H9 (cell line): Measurements from ENCODE around the gene IL17RE. TPM values are rescaled to one million over a fixed set of nuclear protein-coding genes. Genes with fewer than 3 reads are reported as not detected.

ENCODE experiments used
- DNase-seq: peaks from one replicate; pipeline ENCODE4 v3.0.0-alpha.2; 2017
- H2AFZ ChIP-seq: one replicate; pipeline ENCODE4 v1.6.1; 2013; ENCODE audit warnings: mild to moderate bottlenecking, low read length, control low read depth, moderate library complexity
- H2AK5ac ChIP-seq: 2 replicates; pipeline ENCODE4 v1.6.1; 2013; ENCODE audit warnings: low read length, control low read depth, mixed read lengths; ENCODE audit not compliant: insufficient read length
- H2BK120ac ChIP-seq: one replicate; pipeline ENCODE4 v1.6.1; 2013; ENCODE audit warnings: low read depth, mild to moderate bottlenecking, low read length, control low read depth, inconsistent platforms; ENCODE audit not compliant: poor library complexity, severe bottlenecking
- H2BK12ac ChIP-seq: 2 replicates; pipeline ENCODE4 v1.6.1; 2013; ENCODE audit warnings: low read length, control low read depth, mixed read lengths, low read depth; ENCODE audit not compliant: insufficient read length
- H2BK15ac ChIP-seq: 2 replicates; pipeline ENCODE4 v1.6.1; 2013; ENCODE audit warnings: low read depth, low read length, control low read depth
- H2BK20ac ChIP-seq: one replicate; pipeline ENCODE4 v1.6.1; 2013; ENCODE audit warnings: low read depth, mild to moderate bottlenecking, low read length, control low read depth, inconsistent platforms; ENCODE audit not compliant: poor library complexity, severe bottlenecking
- H2BK5ac ChIP-seq: 2 replicates; pipeline ENCODE4 v1.6.1; 2013; ENCODE audit warnings: low read length, control low read depth, mixed read lengths; ENCODE audit not compliant: insufficient read length
- H3K14ac ChIP-seq: 2 replicates; pipeline ENCODE4 v1.6.1; 2013; ENCODE audit warnings: low read length, control low read depth; ENCODE audit not compliant: insufficient read depth
- H3K18ac ChIP-seq: 2 replicates; pipeline ENCODE4 v1.6.1; 2013; ENCODE audit warnings: low read depth, mild to moderate bottlenecking, mixed read lengths, low read length, control low read depth; ENCODE audit not compliant: insufficient read length
- H3K23ac ChIP-seq: 2 replicates; pipeline ENCODE4 v1.6.1; 2013; ENCODE audit warnings: low read length, control low read depth, mixed read lengths, low read depth; ENCODE audit not compliant: insufficient read length
- H3K23me2 ChIP-seq: 2 replicates; pipeline ENCODE4 v1.6.1; 2013; ENCODE audit warnings: low read depth, mild to moderate bottlenecking, mixed read lengths, low read length, control low read depth; ENCODE audit not compliant: insufficient read length, poor library complexity, severe bottlenecking
- H3K27ac ChIP-seq: 2 replicates; pipeline ENCODE4 v1.5.1; 2013; ENCODE audit warnings: low read length, control low read depth, mixed read lengths, low read depth; ENCODE audit not compliant: insufficient read length
- H3K27me3 ChIP-seq: 2 replicates; pipeline ENCODE4 v1.6.1; 2013; ENCODE audit warnings: low read length, control low read depth, inconsistent platforms; ENCODE audit not compliant: insufficient read depth
- H3K4ac ChIP-seq: 2 replicates; pipeline ENCODE4 v1.6.1; 2013; ENCODE audit warnings: low read depth, mild to moderate bottlenecking, control low read depth, inconsistent platforms, low read length, moderate library complexity
- H3K4me1 ChIP-seq: 2 replicates; pipeline ENCODE4 v1.6.1; 2013; ENCODE audit warnings: low read length, control low read depth, inconsistent platforms; ENCODE audit not compliant: insufficient read depth
- H3K4me2 ChIP-seq: 2 replicates; pipeline ENCODE4 v1.6.1; 2013; ENCODE audit warnings: low read length, control low read depth, mixed read lengths; ENCODE audit not compliant: insufficient read length, insufficient read depth
- H3K56ac ChIP-seq: 2 replicates; pipeline ENCODE4 v1.6.1; 2013; ENCODE audit warnings: low read depth, mild to moderate bottlenecking, mixed read lengths, low read length, control low read depth; ENCODE audit not compliant: insufficient read length
- H3K79me1 ChIP-seq: 2 replicates; pipeline ENCODE4 v1.6.1; 2013; ENCODE audit warnings: low read depth, mild to moderate bottlenecking, moderate library complexity, low read length, control low read depth, inconsistent platforms; ENCODE audit not compliant: insufficient read depth, poor library complexity, severe bottlenecking
- H3K79me2 ChIP-seq: 2 replicates; pipeline ENCODE4 v1.6.1; 2013; ENCODE audit warnings: low read length, control low read depth, inconsistent platforms; ENCODE audit not compliant: insufficient read depth
- H3K9ac ChIP-seq: 2 replicates; pipeline ENCODE4 v1.6.1; 2013; ENCODE audit warnings: low read length, control low read depth, mixed read lengths; ENCODE audit not compliant: insufficient read length; ENCODE audit errors: extremely low read depth
- H3K9me3 ChIP-seq: one replicate; pipeline ENCODE4 v1.6.1; 2013; ENCODE audit warnings: low read depth, low read length, inconsistent platforms; ENCODE audit not compliant: control insufficient read depth
- H3T11ph ChIP-seq: one replicate; pipeline ENCODE4 v1.6.1; 2013; ENCODE audit warnings: mild to moderate bottlenecking, low read length, control low read depth, inconsistent platforms
- H4K20me1 ChIP-seq: one replicate; pipeline ENCODE4 v1.6.1; 2013; ENCODE audit not compliant: control insufficient read depth, insufficient read length, insufficient read depth
- H4K5ac ChIP-seq: 2 replicates; pipeline ENCODE4 v1.6.1; 2013; ENCODE audit warnings: low read depth, mild to moderate bottlenecking, mixed read lengths, low read length, control low read depth; ENCODE audit not compliant: insufficient read length
- H4K8ac ChIP-seq: replicated peaks from 2 replicates; pipeline ENCODE4 v1.6.1; 2013; ENCODE audit warnings: low read length, control low read depth, mixed read lengths, low read depth; ENCODE audit not compliant: insufficient read length
- H4K91ac ChIP-seq: 2 replicates; pipeline ENCODE4 v1.6.1; 2013; ENCODE audit warnings: low read depth, mild to moderate bottlenecking, moderate library complexity, mixed read lengths, low read length, control low read depth; ENCODE audit not compliant: insufficient read length
- H3K27ac Mint-ChIP-seq, 3 experiments: 2 replicates in 2 of 3; 3 replicates in 1 of 3; pipeline ENCODE4 v1.8.0; 2020 to 2021; ENCODE audit warnings: mixed read lengths in 3 of 3, mild to moderate bottlenecking in 1 of 3, moderate library complexity in 1 of 3
- H3K27me3 Mint-ChIP-seq: 2 replicates; pipeline ENCODE4 v1.8.0; 2021; ENCODE audit warnings: low read depth, mild to moderate bottlenecking, moderate library complexity, mixed read lengths
- H3K36me3 Mint-ChIP-seq, 3 experiments: 2 replicates in 2 of 3; 3 replicates in 1 of 3; pipeline ENCODE4 v1.8.0; 2020 to 2021; ENCODE audit warnings: low read depth in 3 of 3, mixed read lengths in 3 of 3; ENCODE audit not compliant: insufficient read depth in 1 of 3
- H3K4me1 Mint-ChIP-seq, 2 experiments: 2 replicates each; pipeline ENCODE4 v1.8.0; 2020; ENCODE audit warnings: mixed read lengths in 2 of 2
- H3K4me3 Mint-ChIP-seq, 2 experiments: 2 replicates in 1 of 2; 3 replicates in 1 of 2; pipeline ENCODE4 v1.8.0; 2020 to 2021; ENCODE audit warnings: mild to moderate bottlenecking in 2 of 2, mixed read lengths in 2 of 2, moderate library complexity in 1 of 2
- H3K9me3 Mint-ChIP-seq, 2 experiments: 2 replicates in 1 of 2; 3 replicates in 1 of 2; pipeline ENCODE4 v1.8.0; 2020; ENCODE audit warnings: mild to moderate bottlenecking in 2 of 2, mixed read lengths in 2 of 2, moderate library complexity in 1 of 2
- CTCF ChIP-seq: fragments of 200-600 bp; sonication (generic); conservative IDR thresholded peaks from 3 replicates; pipeline ENCODE4 v1.8.0; 2021; ENCODE audit warnings: antibody characterized with exemption, mild to moderate bottlenecking
- WGBS: extraction: QIAGEN DNeasy Blood & Tissue Kit; methylation state at CpG from one replicate; pipeline ENCODE4 v1.1.7; 2013; ENCODE audit warnings: missing lambda C conversion rate, low lambda C conversion rate, mixed read lengths; ENCODE audit not compliant: insufficient read length; ENCODE audit errors: extremely low coverage; 5-methylcytosine and 5-hydroxymethylcytosine counted together
- total RNA-seq: library from RNA; stranded (reverse); gene quantifications from 2 replicates; pipeline ENCODE4 v1.2.1, GENCODE V29; 2021

IL17RE gene
- total RNA-seq, 1 experiment from 2014 or later = 2.1 TPM

GRCh38 chr3:9855594-9855993 lies 47.1 kb upstream of the IL17RE start:
- Mint-ChIP-seq H3K36me3 (no peaks in the 10 kb centered on the region), H3K27ac (no peak overlapping the region), H3K9me3 (no peaks in the 10 kb centered on the region), H3K27me3 (peaks cover 14% of the 10 kb centered on the region), H3K4me1 (peaks cover 24 to 34% of the 10 kb centered on the region in 2 experiments), H3K4me3 (no peak overlapping the region)
- Histone ChIP-seq H4K5ac (no peak overlapping the region), H3K9me3 (no peaks in the 10 kb centered on the region), H3K18ac (no peak overlapping the region), H3K79me1 (no peaks in the 10 kb centered on the region), H4K8ac (no peak overlapping the region), H3K23me2 (no peaks in the 10 kb centered on the region), H3K4ac (no peak overlapping the region), H2BK5ac (no peak overlapping the region), H4K91ac (no peak overlapping the region), H4K20me1 (no peaks in the 10 kb centered on the region), H2BK120ac (no peak overlapping the region), H3K4me1 (no peaks in the 10 kb centered on the region), H3T11ph (no peak overlapping the region), H3K23ac (no peak overlapping the region), H3K9ac (no peak overlapping the region), H3K14ac (no peak overlapping the region), H2AFZ (no peak overlapping the region), H2BK20ac (no peak overlapping the region), H2BK15ac (no peak overlapping the region), H3K56ac (no peak overlapping the region), H3K4me2 (no peak overlapping the region), H3K27ac (no peak overlapping the region), H2BK12ac (no peak overlapping the region), H3K79me2 (no peaks in the 10 kb centered on the region), H2AK5ac (no peak overlapping the region), H3K27me3 (no peaks in the 10 kb centered on the region; the same call in 1 of the 2 replicates)
- WGBS = no CpG with 5 or more reads among the region's 3 CpGs
- no peak for DNase-seq
- no peak for TF ChIP-seq CTCF
